ENCODE measurements around the gene BLOC1S4. TPM values are rescaled to one million over a fixed set of nuclear protein-coding genes. Genes with fewer than 3 reads are reported as not detected.

BLOC1S4 gene
- total RNA-seq, 1 experiment from 2014 or later = 14.9 TPM

GRCh38 chr4:6702761-6703160, 13.2 kb upstream of the BLOC1S4 start:
- Mint-ChIP-seq H3K36me3 (ENCODE audit: insufficient read depth in 1 of 3, low read depth in 3 of 3) (peaks cover 34 to 48% (median 45%) of the 10 kb centered on the region in 3 experiments), H3K4me3 (no peak overlapping the region), H3K27me3 (ENCODE audit: low read depth) (no peaks in the 10 kb centered on the region), H3K4me1 (peaks cover 5 to 6% of the 10 kb centered on the region in 2 experiments), H3K9me3 (peaks cover 9 to 22% of the 10 kb centered on the region in 2 experiments), H3K27ac (no peak overlapping the region)
- H2BK120ac ChIP-seq (ENCODE audit: low read depth, low read length, poor library complexity, severe bottlenecking) = no peak overlapping the region
- H3K27me3 ChIP-seq (ENCODE audit: insufficient read depth, low read length) = no peaks in the 10 kb centered on the region
- WGBS (ENCODE audit: extremely low coverage, insufficient read length, low lambda C conversion rate) = no CpG with 5 or more reads among the region's 1 CpG
- H3K23ac ChIP-seq (ENCODE audit: insufficient read length, low read depth, low read length) = no peak overlapping the region
- no peak overlapping the region for H3K56ac ChIP-seq (ENCODE audit: insufficient read length, low read depth, low read length)
- H4K91ac ChIP-seq (ENCODE audit: insufficient read length, low read depth, low read length) = no peak overlapping the region
- no peak overlapping the region for H4K5ac ChIP-seq (ENCODE audit: insufficient read length, low read depth, low read length)
- no peaks in the 10 kb centered on the region for H3K9me3 ChIP-seq (ENCODE audit: control insufficient read depth, low read depth, low read length)
- no peak overlapping the region for H2BK15ac ChIP-seq (ENCODE audit: low read depth, low read length)
- no peaks in the 10 kb centered on the region for H3K23me2 ChIP-seq (ENCODE audit: insufficient read length, low read depth, low read length, poor library complexity, severe bottlenecking)
- H3K18ac ChIP-seq (ENCODE audit: insufficient read length, low read depth, low read length) = no peak overlapping the region
- H3T11ph ChIP-seq (ENCODE audit: low read length) = no peak overlapping the region
- no peak overlapping the region for H2AK5ac ChIP-seq (ENCODE audit: insufficient read length, low read length)
- H2AFZ ChIP-seq (ENCODE audit: low read length) = no peak overlapping the region
- 0 out of 2 replicates have a peak, but pooled peaks cover 1% of the 10 kb centered on the region for H3K4me1 ChIP-seq (ENCODE audit: insufficient read depth, low read length)
- H2BK12ac ChIP-seq (ENCODE audit: insufficient read length, low read depth, low read length) = no peak overlapping the region
- H2BK20ac ChIP-seq (ENCODE audit: low read depth, low read length, poor library complexity, severe bottlenecking) = no peak overlapping the region
- peaks cover 16% of the 10 kb centered on the region; the same call in 1 of the 2 replicates for H3K79me2 ChIP-seq (ENCODE audit: insufficient read depth, low read length)
- no peak overlapping the region for H2BK5ac ChIP-seq (ENCODE audit: insufficient read length, low read length)
- H4K20me1 ChIP-seq (ENCODE audit: control insufficient read depth, insufficient read depth, insufficient read length) = no peaks in the 10 kb centered on the region
- H3K9ac ChIP-seq (ENCODE audit: extremely low read depth, insufficient read length, low read length) = no peak overlapping the region
- H4K8ac ChIP-seq (replicated peaks; ENCODE audit: insufficient read length, low read depth, low read length) = no peak overlapping the region
- H3K4me2 ChIP-seq (ENCODE audit: insufficient read depth, insufficient read length, low read length) = no peak overlapping the region
- TF ChIP-seq CTCF (conservative IDR thresholded peaks at IDR 0.05) = no peak
- no peak overlapping the region for H3K27ac ChIP-seq (ENCODE audit: insufficient read length, low read depth, low read length)
- H3K14ac ChIP-seq (ENCODE audit: insufficient read depth, low read length) = no peak overlapping the region
- H3K79me1 ChIP-seq (ENCODE audit: insufficient read depth, low read depth, low read length, poor library complexity, severe bottlenecking) = no peaks in the 10 kb centered on the region
- no peak overlapping the region for H3K4ac ChIP-seq (ENCODE audit: low read depth, low read length)
- no peak for DNase-seq
